Measurements from ENCODE around the gene ZNF615.
"Not testable (repeated sequence)": the region's sequence is repeated elsewhere in the genome, so short reads cannot be mapped to it uniquely, and the experiment has no call there.

ZNF615 gene

DNA sequence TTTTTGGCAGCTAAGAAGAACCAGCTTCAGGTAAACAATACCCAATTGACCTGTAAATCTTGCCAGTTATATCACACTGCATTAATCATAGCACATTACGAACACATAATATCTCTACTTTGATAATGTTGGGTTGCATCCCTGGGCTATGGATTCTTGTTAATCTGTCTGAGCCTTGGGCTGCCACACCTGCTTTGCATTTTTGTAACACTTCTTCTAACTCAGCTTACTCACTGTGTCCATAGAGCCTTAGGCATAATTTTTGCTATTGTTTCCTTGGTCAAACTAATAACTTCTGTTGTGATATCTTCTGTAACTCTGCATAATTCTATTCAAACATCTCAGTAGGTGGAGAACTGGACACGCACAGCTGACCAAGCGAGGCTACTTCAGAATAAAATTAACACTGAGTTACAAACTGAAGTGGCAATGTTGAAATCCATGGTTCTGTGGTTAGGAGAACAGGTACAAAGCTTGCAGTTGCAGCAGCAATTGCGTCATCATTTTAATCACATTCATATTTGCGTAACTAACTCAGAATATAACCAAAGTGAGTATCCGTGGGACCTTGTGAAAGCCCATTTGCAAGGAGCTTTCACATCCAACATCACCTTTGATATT, 27.8 kb downstream of the ZNF615 start:
- DNase-seq: no peak

DNA sequence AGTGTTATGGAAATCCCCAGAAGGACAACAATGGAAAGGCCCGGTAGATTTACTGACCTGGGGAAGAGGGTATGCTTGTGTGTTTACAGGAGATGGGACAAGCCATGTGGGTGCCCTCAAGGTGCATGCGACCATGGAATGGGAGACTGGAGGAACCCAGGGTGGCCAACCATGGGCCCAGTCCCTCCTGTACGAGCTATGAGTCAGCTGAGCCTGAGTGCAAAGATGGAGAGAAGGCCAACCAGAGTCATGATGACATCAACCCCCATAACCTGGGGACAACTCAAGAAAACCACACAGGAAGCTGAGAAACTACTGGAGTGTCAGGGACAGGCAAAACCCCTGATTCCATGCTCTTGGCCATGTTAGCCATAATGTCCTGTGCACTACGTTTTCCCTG, 29.1 kb downstream of the ZNF615 start:
- DNase-seq: no peak

DNA sequence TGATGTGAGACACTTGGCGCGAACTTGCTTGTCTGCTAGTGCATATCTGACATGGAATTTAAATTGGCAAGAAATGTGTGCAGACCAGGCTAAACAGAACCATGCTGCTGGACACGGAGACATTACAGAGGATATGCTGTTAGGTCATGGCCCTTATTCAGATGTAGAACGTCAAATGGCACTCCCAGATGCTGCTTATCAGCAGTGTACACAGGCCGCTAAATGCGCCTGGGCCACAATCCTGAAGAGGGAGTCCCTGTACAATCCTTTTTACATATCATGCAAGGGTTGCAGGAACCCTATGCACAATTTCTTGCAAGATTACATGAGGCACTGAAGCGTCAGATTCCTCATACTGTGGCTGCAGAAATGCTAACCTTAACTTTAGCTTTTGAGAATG, 30.7 kb downstream of the ZNF615 start:
- DNase-seq: no peak

DNA sequence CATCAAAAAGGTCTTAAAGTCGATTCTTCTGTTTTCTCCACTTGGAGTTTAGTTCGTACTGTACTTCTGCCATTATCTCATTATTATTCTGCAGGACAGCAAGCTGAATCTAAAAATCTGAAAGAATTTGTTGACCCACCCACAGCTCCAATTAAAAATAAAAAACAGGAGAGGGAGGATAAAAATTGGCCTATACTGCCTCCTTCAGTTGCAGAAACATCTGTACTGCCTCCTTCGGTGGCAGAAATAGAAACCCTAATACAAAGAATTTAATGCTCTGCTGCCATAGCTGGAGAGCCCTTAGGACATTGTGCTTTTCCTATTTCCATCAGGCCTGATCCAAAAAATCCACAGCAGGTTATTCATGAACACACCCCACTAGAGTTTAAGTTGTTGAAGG, 31.2 kb downstream of the ZNF615 start:
- no peak for DNase-seq

DNA sequence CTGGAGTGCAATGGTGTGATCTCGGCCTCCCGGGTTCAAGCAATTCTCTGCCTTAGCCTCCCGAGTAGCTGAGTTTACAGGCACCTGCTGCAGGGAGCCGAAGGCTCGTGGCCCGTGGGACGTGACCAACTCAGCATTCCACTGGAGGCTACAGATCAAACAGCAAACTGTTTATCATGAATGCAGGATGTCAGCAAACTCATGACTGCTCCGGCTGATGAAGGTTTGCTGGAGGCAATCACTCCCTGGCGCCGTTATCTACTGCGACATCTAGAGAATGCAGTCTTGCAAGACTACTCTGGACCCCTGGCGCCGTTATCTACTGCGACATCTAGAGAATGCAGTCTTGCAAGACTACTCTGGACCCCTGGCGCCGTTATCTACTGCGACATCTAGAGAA, 32.2 kb downstream of the ZNF615 start:
- not testable (repeated sequence) for DNase-seq

DNA sequence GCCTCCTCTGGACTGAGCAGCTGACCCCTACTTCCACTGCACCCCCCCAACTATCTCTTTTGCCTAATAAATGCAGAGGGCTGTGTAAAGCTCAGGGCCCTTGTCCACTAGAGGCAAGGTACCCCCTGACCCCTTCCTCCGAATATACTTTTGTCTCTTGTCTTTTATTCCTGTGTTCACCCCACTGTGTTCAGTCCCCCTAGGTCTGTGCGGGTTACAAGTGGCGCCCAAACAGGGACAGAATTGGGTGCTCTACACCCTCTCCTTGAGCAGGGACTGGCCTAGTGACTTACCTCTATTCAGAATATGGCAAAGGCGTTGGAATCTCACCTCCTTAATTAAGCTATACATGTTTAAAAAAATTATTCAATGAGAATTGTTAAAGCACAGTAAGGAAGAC, 36.4 kb downstream of the ZNF615 start:
- DNase-seq: peak; percentile 2 to 24 (median 13)

DNA sequence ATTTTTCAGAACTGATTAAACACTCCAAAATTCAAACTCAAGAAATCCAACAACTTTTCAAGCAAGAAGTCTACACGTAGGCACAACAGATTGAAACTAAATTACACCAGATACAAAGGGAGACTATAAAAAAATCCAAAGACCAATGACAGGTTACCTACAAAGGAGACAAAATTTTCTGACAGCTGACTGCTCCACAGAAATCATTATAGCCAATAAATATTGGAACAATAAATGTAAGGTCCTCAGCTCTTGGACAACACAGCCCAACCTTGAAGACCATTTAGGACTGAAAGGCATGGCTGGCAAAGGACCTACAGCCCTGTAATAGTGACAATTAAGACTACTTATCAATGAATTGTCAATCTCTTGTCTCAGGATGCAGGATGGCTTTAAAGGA, 37.3 kb downstream of the ZNF615 start:
- DNase-seq: no peak

DNA sequence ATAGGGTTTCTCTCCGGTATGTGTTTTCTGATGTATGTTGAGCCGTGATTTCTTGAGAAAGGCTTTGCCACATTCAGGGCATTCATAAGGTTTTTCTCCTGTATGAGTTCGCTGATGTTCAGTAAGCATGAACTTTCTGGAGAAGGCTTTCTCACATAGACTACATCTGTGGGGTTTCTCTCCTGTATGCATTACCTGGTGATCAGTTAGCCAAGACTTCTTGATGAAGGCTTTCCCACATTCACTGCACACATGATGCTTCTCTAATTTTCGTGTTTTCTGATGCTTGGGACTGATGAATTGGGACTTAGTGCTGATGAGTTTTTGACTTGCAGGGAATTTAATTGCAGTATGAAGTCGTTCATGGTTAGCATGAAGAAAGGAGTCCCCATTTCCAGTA, 42.4 kb downstream of the ZNF615 start:
- DNase-seq: no peak

DNA sequence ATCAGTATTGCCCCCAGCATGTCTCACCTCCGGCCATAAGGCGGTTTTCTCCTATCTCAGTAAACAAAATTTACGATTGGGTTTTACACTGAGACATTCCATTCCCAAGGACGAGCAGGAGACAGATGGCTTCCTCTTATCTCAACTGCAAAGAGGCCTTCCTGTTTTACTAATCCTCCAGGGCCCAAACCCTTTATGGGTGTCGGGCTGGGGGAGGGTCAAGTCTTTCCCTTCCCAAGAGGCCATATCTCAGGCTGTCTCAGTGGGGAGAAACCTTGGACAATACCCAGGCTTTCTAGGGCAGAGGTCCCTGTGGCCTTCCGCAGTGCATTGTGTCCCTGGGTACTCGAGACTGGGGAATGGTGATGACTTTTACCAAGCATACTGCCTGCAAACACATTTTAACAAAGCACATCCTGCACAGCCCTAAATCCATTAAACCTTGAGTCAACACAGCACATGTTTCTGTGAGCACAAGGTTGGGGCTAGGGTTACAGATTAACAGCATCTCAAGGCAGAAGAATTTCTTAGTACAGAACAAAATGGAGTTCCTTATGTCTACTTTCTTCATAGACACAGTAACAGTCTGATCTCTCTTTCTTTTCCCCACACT, 47.3 kb downstream of the ZNF615 start:
- not testable (repeated sequence) for DNase-seq

DNA sequence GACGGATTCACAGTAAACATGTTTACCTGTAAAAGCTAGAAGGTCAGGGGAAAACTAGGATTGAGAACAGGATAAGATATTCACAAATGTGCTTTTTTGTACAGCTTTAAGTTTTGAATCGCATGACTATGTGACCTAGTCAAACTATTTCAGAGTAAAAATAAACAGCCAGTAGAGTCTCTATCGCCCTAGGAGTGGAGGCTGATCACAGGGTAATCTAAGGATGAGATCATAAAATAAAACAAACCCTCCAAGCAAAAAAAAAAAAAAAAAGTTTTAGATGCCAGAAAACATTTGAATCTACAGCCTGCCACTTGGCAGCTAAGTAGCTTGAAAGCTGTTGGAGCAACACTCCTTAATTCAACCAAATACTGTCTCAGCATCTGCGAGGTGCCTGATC, 48.2 kb downstream of the ZNF615 start:
- no peak for DNase-seq

DNA sequence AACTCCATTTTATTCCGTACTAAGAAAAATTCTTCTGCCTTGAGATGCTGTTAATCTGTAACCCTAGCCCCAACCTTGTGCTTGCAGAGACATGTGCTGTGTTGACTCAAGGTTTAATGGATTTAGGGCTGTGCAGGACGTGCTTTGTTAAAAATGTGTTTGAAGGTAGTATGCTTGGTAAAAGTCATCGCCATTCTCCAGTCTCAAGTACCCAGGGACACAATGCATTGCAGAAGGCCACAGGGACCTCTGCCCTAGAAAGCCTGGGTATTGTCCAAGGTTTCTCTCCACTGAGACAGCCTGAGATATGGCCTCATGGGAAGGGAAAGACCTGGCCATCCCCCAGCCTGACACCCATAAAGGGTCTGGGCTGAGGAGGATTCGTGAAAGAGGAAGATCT, 50.2 kb downstream of the ZNF615 start:
- DNase-seq: not testable (repeated sequence)

DNA sequence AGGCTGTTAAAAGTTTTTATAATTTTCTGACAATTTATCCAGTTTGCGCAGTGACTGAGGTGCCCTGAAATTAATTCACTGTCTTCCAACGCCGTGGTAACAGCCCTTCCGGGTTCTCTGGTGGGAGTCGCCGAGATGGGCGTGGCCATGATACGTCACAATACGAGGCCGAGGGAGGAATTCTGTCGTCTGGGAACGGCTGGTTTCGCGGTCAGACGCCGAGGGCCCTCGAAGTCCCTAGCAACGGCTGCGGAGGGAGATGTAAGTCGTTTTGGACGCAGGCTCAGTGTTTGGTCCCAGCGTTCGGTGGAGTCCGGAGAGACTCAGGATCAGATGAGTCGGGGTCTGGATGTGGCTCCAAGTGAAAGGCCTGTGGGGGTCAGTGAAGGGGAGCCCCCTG, 59.0 kb downstream of the ZNF615 start:
- peak in 1 of 3 experiments; percentile 32 for DNase-seq

DNA sequence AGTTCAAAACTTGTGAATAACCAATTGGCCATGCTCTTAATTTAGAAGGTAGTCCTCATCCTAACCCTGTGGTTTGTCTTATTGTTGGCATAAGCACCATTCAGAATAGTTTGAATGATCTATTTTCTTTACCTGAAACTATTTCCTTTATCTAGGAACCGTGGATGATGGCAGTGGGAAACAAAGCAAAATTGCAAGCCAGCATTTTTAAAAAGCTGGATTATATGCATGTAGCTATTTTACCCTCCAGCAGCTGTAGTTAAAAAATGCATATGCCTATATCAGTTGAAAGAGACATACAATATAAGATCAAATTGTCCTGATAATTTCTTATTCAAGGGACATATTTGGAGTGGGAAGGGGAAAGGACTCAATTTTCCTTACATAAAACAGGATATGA, 61.4 kb downstream of the ZNF615 start:
- DNase-seq: no peak

DNA sequence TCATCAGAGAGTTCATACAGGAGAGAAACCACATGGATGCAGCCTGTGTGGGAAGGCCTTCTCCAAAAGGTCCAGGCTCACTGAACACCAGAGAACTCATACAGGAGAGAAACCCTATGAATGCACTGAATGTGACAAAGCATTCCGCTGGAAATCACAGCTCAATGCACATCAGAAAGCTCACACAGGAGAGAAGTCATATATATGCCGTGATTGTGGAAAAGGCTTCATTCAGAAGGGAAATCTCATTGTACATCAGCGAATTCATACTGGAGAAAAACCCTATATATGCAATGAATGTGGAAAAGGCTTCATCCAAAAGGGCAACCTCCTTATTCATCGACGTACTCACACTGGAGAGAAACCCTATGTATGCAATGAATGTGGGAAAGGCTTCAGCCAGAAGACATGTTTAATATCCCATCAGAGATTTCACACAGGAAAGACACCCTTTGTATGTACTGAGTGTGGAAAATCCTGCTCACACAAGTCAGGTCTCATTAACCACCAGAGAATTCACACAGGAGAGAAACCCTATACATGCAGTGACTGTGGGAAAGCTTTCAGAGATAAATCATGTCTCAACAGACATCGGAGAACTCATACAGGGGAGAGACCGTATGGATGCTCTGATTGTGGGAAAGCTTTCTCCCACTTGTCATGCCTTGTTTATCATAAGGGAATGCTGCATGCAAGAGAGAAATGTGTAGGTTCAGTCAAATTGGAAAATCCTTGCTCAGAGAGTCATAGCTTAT, 63.0 kb downstream of the ZNF615 start:
- DNase-seq: no peak
